Neural cell (in vitro differentiated cells): ENCODE measurements around the gene RELL2. TPM values are rescaled to one million over a fixed set of nuclear protein-coding genes. Genes with fewer than 3 reads are reported as not detected.

Experiments
- H2AFZ ChIP-seq: fragments of 200-600, 300-800 bp; sonication (generic), shearing (Covaris generic); 2 replicates; pipeline ENCODE4 v1.6.0; 2014; ENCODE audit warnings: low read depth, mild to moderate bottlenecking, antibody characterized with exemption, low read length, moderate library complexity
- H3F3A ChIP-seq: fragments of 200-600 bp; shearing (Covaris generic); 2 replicates; pipeline ENCODE4 v1.6.1; 2016; ENCODE audit warnings: mild to moderate bottlenecking, moderate library complexity, mixed read lengths, antibody characterized with exemption, low read length; ENCODE audit not compliant: insufficient read depth, poor library complexity, severe bottlenecking
- H3K27ac ChIP-seq: fragments of 200-600, 300-800 bp; sonication (generic), shearing (Covaris generic); 2 replicates; pipeline ENCODE4 v1.5.1; 2014; ENCODE audit warnings: mild to moderate bottlenecking, low read length, moderate library complexity
- H3K27me3 ChIP-seq: fragments of 300-800, 200-600 bp; sonication (generic), shearing (Covaris generic); 2 replicates; pipeline ENCODE4 v1.6.0; 2014; ENCODE audit warnings: mild to moderate bottlenecking, low read depth, low read length, moderate library complexity; ENCODE audit not compliant: insufficient read depth
- H3K36me3 ChIP-seq: fragments of 300-800, 200-600 bp; sonication (generic), shearing (Covaris generic); 2 replicates; pipeline ENCODE4 v1.5.1; 2014; ENCODE audit warnings: mild to moderate bottlenecking, antibody characterized with exemption, low read length, moderate library complexity; ENCODE audit not compliant: insufficient read depth
- H3K4me2 ChIP-seq: fragments of 300-800, 200-600 bp; sonication (generic), shearing (Covaris generic); 2 replicates; pipeline ENCODE4 v1.6.0; 2014; ENCODE audit warnings: mild to moderate bottlenecking, low read length
- H3K4me3 ChIP-seq: fragments of 300-800, 200-600 bp; sonication (generic), shearing (Covaris generic); 2 replicates; pipeline ENCODE4 v1.5.1; 2014; ENCODE audit warnings: mild to moderate bottlenecking, low read length, moderate library complexity
- H3K79me2 ChIP-seq: fragments of 200-600 bp; shearing (Covaris generic); replicated peaks from 2 replicates; pipeline ENCODE4 v1.6.0; 2014; ENCODE audit warnings: mild to moderate bottlenecking, low read length, moderate library complexity; ENCODE audit not compliant: insufficient read depth
- H3K9ac ChIP-seq: fragments of 300-800, 200-600 bp; sonication (generic), shearing (Covaris generic); 2 replicates; pipeline ENCODE4 v1.6.1; 2016; ENCODE audit warnings: mild to moderate bottlenecking, low read length, mixed read lengths
- H3K9me2 ChIP-seq: fragments of 200-600 bp; shearing (Covaris generic); 2 replicates; pipeline ENCODE4 v1.6.1; 2016; ENCODE audit warnings: mild to moderate bottlenecking, low read length, mixed read lengths; ENCODE audit not compliant: insufficient read depth
- H3K9me3 ChIP-seq: fragments of 200-600, 300-800 bp; sonication (generic), shearing (Covaris generic); 2 replicates; pipeline ENCODE4 v1.6.1; 2016; ENCODE audit warnings: mild to moderate bottlenecking, mixed run types, low read length, moderate library complexity, mixed read lengths
- H4K20me1 ChIP-seq: fragments of 200-600 bp; shearing (Covaris generic); 2 replicates; pipeline ENCODE4 v1.6.1; 2016; ENCODE audit warnings: mild to moderate bottlenecking, mixed run types; ENCODE audit not compliant: insufficient read depth
- CTCF ChIP-seq: fragments of 450-650 bp; IDR thresholded peaks from 2 replicates; pipeline ENCODE4 v1.5.1; 2014; ENCODE audit warnings: antibody characterized with exemption, mild to moderate bottlenecking, moderate library complexity; ENCODE audit not compliant: poor library complexity, severe bottlenecking
- EP300 ChIP-seq: fragments of 450-650 bp; conservative IDR thresholded peaks from 2 replicates; pipeline ENCODE4 v1.6.1; 2014; ENCODE audit warnings: antibody characterized with exemption, mild to moderate bottlenecking, moderate library complexity; ENCODE audit not compliant: poor library complexity, severe bottlenecking
- EZH2 ChIP-seq: fragments of 200-600, 300-800 bp; shearing (Covaris generic), sonication (generic); IDR thresholded peaks from 2 replicates; pipeline ENCODE4 v1.6.1; 2014; ENCODE audit warnings: antibody characterized with exemption, low read length, borderline replicate concordance, mild to moderate bottlenecking; ENCODE audit not compliant: insufficient read depth, poor library complexity, severe bottlenecking
- MXI1 ChIP-seq: fragments of 450-650 bp; conservative IDR thresholded peaks from 2 replicates; pipeline ENCODE4 v1.6.1; 2014; ENCODE audit warnings: antibody characterized with exemption, mild to moderate bottlenecking; ENCODE audit not compliant: poor library complexity, severe bottlenecking
- POLR2AphosphoS5 ChIP-seq: IDR thresholded peaks from 2 replicates; pipeline ENCODE4 v1.6.1; 2012
- RAD21 ChIP-seq: fragments of 450-650 bp; conservative IDR thresholded peaks from 2 replicates; pipeline ENCODE4 v1.6.1; 2014; ENCODE audit warnings: antibody characterized with exemption, mild to moderate bottlenecking, moderate library complexity
- REST ChIP-seq: IDR thresholded peaks from 2 replicates; pipeline ENCODE4 v1.6.1; 2012; ENCODE audit warnings: borderline replicate concordance
- SMC3 ChIP-seq: fragments of 450-650 bp; conservative IDR thresholded peaks from 2 replicates; pipeline ENCODE4 v1.6.1; 2014; ENCODE audit warnings: antibody characterized with exemption, mild to moderate bottlenecking, moderate library complexity; ENCODE audit not compliant: poor library complexity
- TAF1 ChIP-seq: IDR thresholded peaks from 2 replicates; pipeline ENCODE4 v1.6.1; 2012; ENCODE audit warnings: low read depth
- polyA plus RNA-seq: library from polyadenylated mRNA; depleted of rRNA; stranded (reverse); fragments of >200 nt; gene quantifications from 2 replicates; pipeline ENCODE4 v1.2.3, GENCODE V29; 2014

Gene RELL2
- polyA plus RNA-seq, 1 donor from 2014 or later, result 44.9 TPM

DNA sequence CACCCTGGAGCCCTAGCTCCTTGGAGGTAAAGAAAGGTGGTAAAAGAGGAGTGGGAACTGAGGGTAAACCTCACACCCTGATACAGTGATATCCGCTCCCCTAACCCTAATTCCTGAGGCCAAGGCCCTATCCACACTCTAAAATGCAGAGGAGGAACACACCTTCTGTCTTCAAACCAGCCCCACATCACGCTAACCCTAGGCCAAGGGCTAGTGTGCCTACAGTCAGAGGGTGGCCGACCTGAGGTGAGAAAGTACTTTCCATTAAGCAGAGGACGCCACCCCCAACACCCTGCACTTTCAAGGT lies 738 bp upstream of the RELL2 start:
- Histone ChIP-seq H3K27ac (peak overlapping the region; percentile 77), H3F3A (no peaks in the 10 kb centered on the region), H3K9me3 (no peaks in the 10 kb centered on the region), H3K27me3 (no peaks in the 10 kb centered on the region), H3K9me2 (no peaks in the 10 kb centered on the region), H3K79me2 (peaks cover 25% of the 10 kb centered on the region), H4K20me1 (no peaks in the 10 kb centered on the region), H3K4me3 (peak overlapping the region; percentile 83), H2AFZ (peak overlapping the region; percentile 80), H3K36me3 (peaks cover 9% of the 10 kb centered on the region), H3K9ac (peak overlapping the region; percentile 88), H3K4me2 (peak overlapping the region; percentile 79)
- TF ChIP-seq REST, result no peak
- TF ChIP-seq CTCF, result no peak
- TF ChIP-seq SMC3, result no peak
- TF ChIP-seq EP300, result no peak
- no peak for TF ChIP-seq RAD21
- TF ChIP-seq POLR2AphosphoS5, result no peak
- TF ChIP-seq MXI1, result no peak
- TF ChIP-seq TAF1, result no peak
- no peak for TF ChIP-seq EZH2

DNA sequence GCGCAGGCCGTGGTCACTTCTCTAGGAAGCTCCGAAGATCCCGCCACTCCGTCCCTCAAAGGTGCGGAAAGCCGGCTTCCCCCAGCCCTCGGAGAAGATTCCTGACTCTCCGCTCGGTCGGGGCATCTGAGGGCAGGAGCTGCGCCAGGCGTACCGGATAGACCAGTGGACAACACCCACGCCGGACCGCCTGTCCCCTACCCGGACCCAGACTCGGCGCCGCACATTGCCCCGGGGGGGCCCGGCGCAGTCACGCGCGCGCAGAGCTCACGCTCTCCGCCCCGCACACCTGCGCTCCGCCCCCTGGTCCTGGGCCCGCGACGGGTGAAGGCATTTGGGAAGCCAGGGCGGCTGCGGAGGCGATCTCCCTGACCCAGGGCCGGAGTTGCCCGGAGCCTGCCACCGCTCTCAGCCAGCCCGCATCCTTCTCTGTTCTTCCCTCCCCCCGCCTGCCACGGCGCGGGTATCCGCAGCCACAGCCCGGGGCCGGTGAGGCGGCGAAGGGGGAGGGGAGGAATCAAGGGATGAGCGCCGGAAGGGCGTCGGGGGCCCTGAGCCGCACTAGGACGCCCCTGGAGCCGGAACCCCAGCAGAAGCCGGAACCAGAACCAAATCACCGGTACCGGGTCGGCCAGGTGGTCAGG lies 448 bp downstream of the RELL2 start:
- H3K9me2 ChIP-seq, result no peaks in the 10 kb centered on the region
- H3K9me3 ChIP-seq, result no peaks in the 10 kb centered on the region
- peak; percentile 24 for TF ChIP-seq EP300
- peak; percentile 12 for TF ChIP-seq TAF1
- TF ChIP-seq MXI1, result peak; percentile 76
- no peak for TF ChIP-seq CTCF
- peak overlapping the region; percentile 88 for H3K9ac ChIP-seq
- peaks cover 25% of the 10 kb centered on the region for H3K79me2 ChIP-seq
- no peaks in the 10 kb centered on the region for H3F3A ChIP-seq
- peak overlapping the region; percentile 83 for H3K4me3 ChIP-seq
- peak overlapping the region; percentile 73 for H2AFZ ChIP-seq
- peak overlapping the region; percentile 77 for H3K27ac ChIP-seq
- H4K20me1 ChIP-seq, result no peaks in the 10 kb centered on the region
- peaks cover 8% of the 10 kb centered on the region for H3K36me3 ChIP-seq
- peak overlapping the region; percentile 39 for H3K4me2 ChIP-seq
- no peaks in the 10 kb centered on the region for H3K27me3 ChIP-seq
